Prostate gland (tissue), 2 donors: Measurements from ENCODE around the gene STK36. TPM values are rescaled to one million over a fixed set of nuclear protein-coding genes. Genes with fewer than 3 reads are reported as not detected.

Experiments
- DNase-seq: peaks from one replicate; pipeline ENCODE4 v3.0.0-alpha.2; 2019; ENCODE audit warnings: low spot score
- H3K27ac ChIP-seq, 2 donors: fragments of 200-600 bp; sonication (generic); 2 replicates each; pipeline ENCODE4 v1.5.1; 2017 to 2019
- H3K27me3 ChIP-seq: fragments of 200-600 bp; sonication (generic); replicated peaks from 2 replicates; pipeline ENCODE4 v1.5.1; 2019; ENCODE audit not compliant: insufficient read depth
- H3K36me3 ChIP-seq, 2 donors: fragments of 200-600 bp; sonication (generic); 1 replicate in 1 of 2; 2 replicates in 1 of 2; pipeline versions ENCODE4 v1.5.1 to v1.8.1; 2017 to 2019
- H3K4me1 ChIP-seq: fragments of 200-600 bp; sonication (generic); replicated peaks from 2 replicates; pipeline ENCODE4 v1.5.1; 2019
- H3K4me3 ChIP-seq, 2 donors: fragments of 200-600 bp; sonication (generic); 2 replicates each; pipeline ENCODE4 v1.5.1; 2017 to 2019
- H3K9me3 ChIP-seq: fragments of 200-600 bp; sonication (generic); 2 replicates; pipeline ENCODE4 v1.5.1; 2017
- POLR2A ChIP-seq: fragments of 450-650 bp; IDR thresholded peaks from one replicate; pipeline ENCODE4 v1.6.1; 2016; ENCODE audit warnings: antibody characterized with exemption, mild to moderate bottlenecking
- POLR2AphosphoS5 ChIP-seq: sonication (generic); formaldehyde crosslinking; IDR thresholded peaks from one replicate; pipeline ENCODE4 v1.6.1; 2017; ENCODE audit warnings: antibody characterized with exemption
- WGBS: methylation state at CpG from one replicate; pipeline ENCODE4 v1.1.5; 2018; 5-methylcytosine and 5-hydroxymethylcytosine counted together
- intact Hi-C: fragments of 100-400 bp; cut with DNase I; formaldehyde crosslinking; loops from one replicate; pipeline ENCODE4 v1.14.2; 2022
- total RNA-seq, 2 donors: library from RNA; depleted of rRNA; stranded (reverse); fragments of >200 nt; gene quantifications; one replicate each; pipeline ENCODE4 v1.1.0, GENCODE V29; 2016
- TF ChIP-seq, protein P1 (sequence below), 4 experiments: fragments of 200-600 bp in 2 of 4; fragments of 450-650 bp in 2 of 4; sonication (generic) in 2 of 4; IDR thresholded peaks; 1 replicate in 3 of 4; 2 replicates in 1 of 4; pipeline ENCODE4 v1.5.1; 2016 to 2019; ENCODE audit warnings: antibody characterized with exemption in 4 of 4, mild to moderate bottlenecking in 2 of 4, moderate library complexity in 2 of 4

Gene STK36
- total RNA-seq, 2 donors from 2014 or later = 22.0 to 90.9 TPM

DNA sequence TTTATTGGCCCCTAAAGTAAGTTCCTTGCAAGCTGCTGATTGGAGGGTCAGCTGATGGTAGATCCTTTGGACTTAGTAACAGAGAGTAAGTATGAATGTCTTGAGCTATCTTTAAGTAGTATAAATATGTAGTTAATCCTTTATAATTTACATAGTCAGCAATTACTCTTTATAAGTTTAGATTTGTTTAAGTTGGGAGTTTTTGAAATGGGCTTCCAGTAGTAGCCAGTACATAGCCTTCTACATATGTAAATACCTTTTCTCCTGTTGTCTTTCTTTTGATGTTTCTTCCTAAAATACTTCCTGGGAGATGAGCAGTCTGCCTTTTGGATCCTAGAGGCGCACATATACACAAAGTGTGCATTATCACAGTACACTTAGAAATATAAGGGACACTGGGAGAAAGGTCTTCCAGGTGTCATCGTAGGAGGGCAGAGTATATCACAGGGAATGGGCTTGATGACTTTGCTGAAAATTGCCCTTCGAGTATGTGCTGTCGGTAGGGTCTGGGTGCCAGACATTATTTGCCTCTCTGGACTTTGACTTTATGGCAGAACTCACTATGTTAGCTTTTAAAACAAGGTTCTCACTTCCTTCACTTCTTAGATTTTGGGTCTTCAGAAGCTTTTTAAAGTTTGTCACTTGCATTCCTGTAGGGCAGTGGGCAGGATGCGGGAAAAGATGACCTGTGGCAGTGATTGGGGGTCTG lies 60.3 kb downstream of the STK36 start:
- Histone ChIP-seq H3K27me3 (no peaks in the 10 kb centered on the region), H3K9me3 (no peaks in the 10 kb centered on the region), H3K4me3 (no peak overlapping the region), H3K27ac (peak overlapping the region; percentile 8 to 60), H3K36me3 (no peaks in the 10 kb centered on the region), H3K4me1 (peaks cover 6% of the 10 kb centered on the region)
- 89% methylated on average over 5 of the region's 5 CpGs for WGBS
- intact Hi-C loops = no loop called here
- no peak for DNase-seq
- TF ChIP-seq POLR2AphosphoS5 = no peak

DNA sequence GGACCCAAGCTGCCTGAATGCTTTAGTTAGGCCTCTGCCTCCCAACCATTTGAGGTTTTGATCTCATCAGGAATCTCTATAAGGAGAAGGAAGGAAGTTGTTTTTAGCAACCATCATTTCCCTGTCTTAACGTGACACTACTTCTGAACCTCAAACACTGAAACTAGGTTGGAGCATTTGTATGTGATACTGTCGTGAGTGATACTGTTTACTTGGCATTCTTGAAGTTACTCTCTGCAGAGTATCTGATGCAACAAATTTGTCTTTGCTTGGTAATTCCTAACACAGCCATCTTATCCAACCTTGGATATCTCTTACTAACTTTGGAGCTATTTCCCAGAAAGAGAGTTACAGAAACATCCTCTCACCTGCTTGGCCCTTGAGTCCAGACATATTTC lies 60.9 kb downstream of the STK36 start:
- WGBS = 39% methylated on average over 2 of the region's 2 CpGs
- no peaks in the 10 kb centered on the region for H3K27me3 ChIP-seq
- H3K4me1 ChIP-seq = peaks cover 6% of the 10 kb centered on the region
- no peak for DNase-seq
- no peaks in the 10 kb centered on the region for H3K9me3 ChIP-seq
- TF ChIP-seq POLR2AphosphoS5 (no peak), POLR2A (no peak)
- TF ChIP-seq, protein P1, sequence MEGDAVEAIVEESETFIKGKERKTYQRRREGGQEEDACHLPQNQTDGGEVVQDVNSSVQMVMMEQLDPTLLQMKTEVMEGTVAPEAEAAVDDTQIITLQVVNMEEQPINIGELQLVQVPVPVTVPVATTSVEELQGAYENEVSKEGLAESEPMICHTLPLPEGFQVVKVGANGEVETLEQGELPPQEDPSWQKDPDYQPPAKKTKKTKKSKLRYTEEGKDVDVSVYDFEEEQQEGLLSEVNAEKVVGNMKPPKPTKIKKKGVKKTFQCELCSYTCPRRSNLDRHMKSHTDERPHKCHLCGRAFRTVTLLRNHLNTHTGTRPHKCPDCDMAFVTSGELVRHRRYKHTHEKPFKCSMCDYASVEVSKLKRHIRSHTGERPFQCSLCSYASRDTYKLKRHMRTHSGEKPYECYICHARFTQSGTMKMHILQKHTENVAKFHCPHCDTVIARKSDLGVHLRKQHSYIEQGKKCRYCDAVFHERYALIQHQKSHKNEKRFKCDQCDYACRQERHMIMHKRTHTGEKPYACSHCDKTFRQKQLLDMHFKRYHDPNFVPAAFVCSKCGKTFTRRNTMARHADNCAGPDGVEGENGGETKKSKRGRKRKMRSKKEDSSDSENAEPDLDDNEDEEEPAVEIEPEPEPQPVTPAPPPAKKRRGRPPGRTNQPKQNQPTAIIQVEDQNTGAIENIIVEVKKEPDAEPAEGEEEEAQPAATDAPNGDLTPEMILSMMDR (IDR thresholded peaks at IDR 0.05) = no peak
- intact Hi-C loops = no loop called here
- H3K27ac ChIP-seq = peak overlapping the region in 1 of 2 donors; percentile 60
- no peaks in the 10 kb centered on the region for H3K36me3 ChIP-seq
- H3K4me3 ChIP-seq = no peak overlapping the region

DNA sequence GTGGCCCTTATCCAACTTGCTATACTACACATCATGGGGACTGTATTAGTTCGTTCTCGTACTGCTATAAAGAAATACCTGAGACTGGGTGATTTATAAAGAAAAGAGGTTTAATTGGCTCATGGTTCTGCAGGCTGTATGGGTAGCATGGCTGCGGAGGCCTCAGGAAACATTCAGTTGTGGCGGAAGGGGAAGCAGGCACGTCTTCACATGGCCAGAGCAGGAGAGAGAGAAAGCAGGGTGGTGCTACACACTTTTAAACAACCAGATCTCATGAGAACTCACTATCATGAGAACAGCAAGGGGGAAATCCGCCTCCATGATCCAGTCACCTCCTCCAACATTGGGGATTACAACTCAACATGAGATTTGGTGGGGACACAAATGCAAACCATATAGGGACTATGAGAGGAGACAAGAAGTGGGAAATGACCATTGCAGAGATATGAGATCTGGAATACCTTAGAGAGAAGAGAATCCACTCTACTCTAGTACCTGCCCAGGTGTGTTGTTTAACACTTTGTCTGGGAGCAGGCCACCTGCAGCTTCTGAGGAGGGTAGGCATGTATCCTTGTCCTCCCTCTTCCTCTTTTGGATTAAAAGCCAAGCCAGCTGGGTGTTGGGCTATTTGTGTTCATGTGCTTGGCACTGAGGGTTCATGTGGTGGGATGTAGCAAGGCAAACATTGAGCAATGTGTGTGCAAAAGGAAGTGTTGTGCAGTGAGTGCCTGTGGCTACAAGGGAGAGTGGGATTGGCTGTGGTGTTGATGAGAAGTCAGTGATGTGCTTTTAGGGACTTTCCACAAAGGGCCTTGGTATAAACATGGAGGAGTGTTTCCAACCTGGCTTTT lies 61.5 kb downstream of the STK36 start:
- peak overlapping the region in 1 of 2 donors; percentile 60 for H3K27ac ChIP-seq

DNA sequence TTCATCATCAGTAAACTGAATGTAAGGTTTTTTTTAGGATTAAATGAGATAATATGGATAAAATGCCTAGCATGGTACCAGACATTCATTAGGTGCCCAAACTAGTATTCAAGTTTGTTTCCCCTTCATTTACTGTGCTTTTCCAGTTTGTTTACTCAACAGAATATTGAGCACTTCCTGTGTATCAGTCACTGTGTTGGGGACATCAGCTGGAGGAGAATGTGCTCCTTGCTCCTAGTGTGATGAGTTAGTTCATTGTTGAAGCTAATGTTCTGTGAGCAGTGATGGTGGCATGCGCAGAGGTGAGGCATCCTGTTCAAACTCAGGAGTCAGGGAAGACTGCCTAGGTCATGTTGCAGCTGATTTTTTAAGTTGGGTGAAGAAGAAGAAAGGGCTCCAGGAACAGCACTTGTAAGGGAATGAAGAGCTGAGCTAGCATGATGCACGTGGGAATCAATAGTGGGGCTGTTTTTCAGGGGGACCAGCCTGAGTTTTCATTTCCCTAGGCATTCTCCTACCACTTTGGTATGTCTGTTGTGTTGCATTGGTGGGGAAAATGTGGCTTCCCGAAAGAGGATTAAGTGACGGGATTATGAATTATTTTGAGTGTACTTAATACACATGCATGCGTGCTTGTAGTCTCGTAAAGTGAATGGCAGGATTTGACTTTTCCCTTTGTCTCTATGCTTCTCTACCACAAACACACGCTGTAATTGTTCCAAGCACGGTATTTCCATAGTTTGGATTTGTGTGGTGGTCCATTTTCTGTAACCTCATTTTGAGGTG lies 62.5 kb downstream of the STK36 start:
- Histone ChIP-seq H3K27me3 (no peaks in the 10 kb centered on the region), H3K4me1 (peaks cover 6% of the 10 kb centered on the region), H3K4me3 (no peak overlapping the region), H3K9me3 (no peaks in the 10 kb centered on the region), H3K36me3 (no peaks in the 10 kb centered on the region), H3K27ac (no peak overlapping the region)
- intact Hi-C loops = no loop called here
- 89% methylated on average over 8 of the region's 8 CpGs for WGBS
- TF ChIP-seq POLR2AphosphoS5 (no peak), POLR2A (no peak)
- DNase-seq = no peak

More for the DNA sequence above, 61.5 kb downstream of the STK36 start:
- DNase-seq = no peak
- no peaks in the 10 kb centered on the region for H3K36me3 ChIP-seq
- intact Hi-C loops = no loop called here
- 61% methylated on average over 6 of the region's 6 CpGs for WGBS
- H3K4me1 ChIP-seq = peaks cover 6% of the 10 kb centered on the region
- H3K27me3 ChIP-seq = no peaks in the 10 kb centered on the region
- H3K4me3 ChIP-seq = no peak overlapping the region
- no peak for TF ChIP-seq POLR2A
- TF ChIP-seq POLR2AphosphoS5 = no peak
- TF ChIP-seq, protein P1 (IDR thresholded peaks at IDR 0.05) = no peak
- no peaks in the 10 kb centered on the region for H3K9me3 ChIP-seq

DNA sequence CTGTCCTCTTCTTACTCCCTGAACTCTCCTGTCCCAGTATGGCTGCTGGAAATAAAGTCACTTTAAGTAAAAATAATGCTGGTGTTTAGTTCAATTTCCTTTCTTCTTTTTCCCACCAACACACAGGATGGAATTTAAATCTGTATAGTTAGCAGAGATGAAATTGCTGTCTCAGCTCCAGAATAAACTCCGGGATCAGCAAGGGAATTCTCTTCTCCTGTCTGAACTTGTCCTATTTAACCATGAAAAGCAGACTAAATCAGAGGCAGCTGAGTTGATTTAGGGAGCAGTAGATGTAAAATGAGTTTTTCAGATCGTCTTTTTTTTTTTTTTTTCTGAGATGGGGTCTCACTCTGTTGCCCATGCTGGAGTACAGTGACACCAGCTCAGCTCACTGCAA lies 64.6 kb downstream of the STK36 start:
- no peak for DNase-seq
- Histone ChIP-seq H3K27me3 (no peaks in the 10 kb centered on the region), H3K27ac (peak overlapping the region in 1 of 2 donors; percentile 53), H3K4me1 (peaks cover 6% of the 10 kb centered on the region), H3K36me3 (no peaks in the 10 kb centered on the region), H3K9me3 (no peaks in the 10 kb centered on the region), H3K4me3 (no peak overlapping the region)
- WGBS = 46% methylated on average over 2 of the region's 2 CpGs
- TF ChIP-seq, protein P1 (IDR thresholded peaks at IDR 0.05) = no peak
- no peak for TF ChIP-seq POLR2A
- peak; percentile 7 for TF ChIP-seq POLR2AphosphoS5
- intact Hi-C loops = no loop called here
